ENCODE data around the gene BRAF.

DNA sequence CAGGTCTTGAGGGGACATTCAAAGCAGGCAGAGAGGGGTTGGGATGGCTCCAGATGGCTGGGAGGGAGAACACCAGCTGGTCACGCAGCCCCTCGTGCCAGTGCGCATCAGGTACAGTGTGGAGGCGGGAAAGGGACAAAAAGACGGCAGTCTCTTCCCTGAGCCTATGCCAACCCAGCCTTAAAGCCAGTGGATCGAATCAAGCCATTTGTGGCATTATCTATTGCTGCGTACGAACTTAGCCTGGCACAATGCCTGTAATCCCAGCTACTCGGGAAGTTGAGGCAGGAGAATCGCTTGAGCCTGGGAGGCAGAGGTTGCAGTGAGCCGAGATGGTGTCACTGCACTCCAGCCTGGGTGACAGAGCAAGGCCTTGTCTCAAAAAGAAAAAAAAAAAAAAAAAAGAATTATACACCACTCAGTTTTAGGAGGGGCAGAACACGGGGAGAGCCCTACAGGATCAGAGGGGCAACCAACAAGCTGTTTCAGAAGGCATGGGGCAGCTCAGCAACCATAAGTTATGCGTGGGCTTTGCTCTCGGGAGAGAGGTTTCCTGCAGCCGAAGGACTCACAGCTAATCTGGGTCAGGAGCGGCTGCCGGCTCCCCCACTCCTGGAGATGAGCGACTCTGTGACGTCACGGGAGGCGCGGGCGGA lies 228.6 kb downstream of the BRAF start:
- TF ChIP-seq CTCF (IDR thresholded peaks at IDR 0.05) (no peak), EP300 (IDR thresholded peaks at IDR 0.05) (no peak), POLR2A (IDR thresholded peaks at IDR 0.05; ENCODE audit: low read depth) (no peak), POLR2AphosphoS5 (IDR thresholded peaks at IDR 0.05) (peak in 1 of 2 donors; percentile 80)
